ENCODE measurements around the gene CERT1. TPM values are rescaled to one million over a fixed set of nuclear protein-coding genes. Genes with fewer than 3 reads are reported as not detected.
A peak's percentile ranks its signal among the peaks of the same experiment; 100 is the strongest.

The CERT1 gene
- polyA plus RNA-seq, 2 of the 4 experiments (the other 2 are of a cell fraction) = 19.5 to 22.5 TPM

DNA sequence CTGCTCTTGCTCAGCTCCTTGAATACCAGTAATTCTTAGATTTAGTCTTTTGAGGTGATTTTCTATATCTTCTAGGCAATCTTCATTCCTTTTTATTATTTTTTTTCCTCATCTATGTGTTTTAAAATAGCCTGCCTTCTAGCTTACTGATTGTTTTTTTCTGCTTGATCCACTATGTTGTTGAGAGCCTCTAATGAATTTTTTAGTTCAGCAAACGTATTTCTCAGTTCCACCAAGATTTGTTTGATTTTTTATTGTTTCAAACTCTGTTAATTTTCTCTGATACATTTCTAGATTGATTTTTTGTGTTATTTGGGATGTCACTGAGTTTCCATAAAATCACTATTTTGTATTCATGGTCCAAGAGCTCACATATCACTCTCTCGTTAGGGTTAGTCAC lies 9.8 kb upstream of the CERT1 start:
- Histone ChIP-seq H3K4me1 (peaks cover 12% of the 10 kb centered on the region; the same call in 2 of the 3 replicates), H3K4me3 (no peak overlapping the region), H3K4me2 (no peak overlapping the region), H3K9me3 (peaks cover 12% of the 10 kb centered on the region), H3K27ac (no peak overlapping the region)
- TF ChIP-seq, protein P1, sequence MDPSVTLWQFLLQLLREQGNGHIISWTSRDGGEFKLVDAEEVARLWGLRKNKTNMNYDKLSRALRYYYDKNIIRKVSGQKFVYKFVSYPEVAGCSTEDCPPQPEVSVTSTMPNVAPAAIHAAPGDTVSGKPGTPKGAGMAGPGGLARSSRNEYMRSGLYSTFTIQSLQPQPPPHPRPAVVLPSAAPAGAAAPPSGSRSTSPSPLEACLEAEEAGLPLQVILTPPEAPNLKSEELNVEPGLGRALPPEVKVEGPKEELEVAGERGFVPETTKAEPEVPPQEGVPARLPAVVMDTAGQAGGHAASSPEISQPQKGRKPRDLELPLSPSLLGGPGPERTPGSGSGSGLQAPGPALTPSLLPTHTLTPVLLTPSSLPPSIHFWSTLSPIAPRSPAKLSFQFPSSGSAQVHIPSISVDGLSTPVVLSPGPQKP (IDR thresholded peaks at IDR 0.05; ENCODE audit: low read depth, low read length) = no peak
- TF ChIP-seq, protein P2, sequence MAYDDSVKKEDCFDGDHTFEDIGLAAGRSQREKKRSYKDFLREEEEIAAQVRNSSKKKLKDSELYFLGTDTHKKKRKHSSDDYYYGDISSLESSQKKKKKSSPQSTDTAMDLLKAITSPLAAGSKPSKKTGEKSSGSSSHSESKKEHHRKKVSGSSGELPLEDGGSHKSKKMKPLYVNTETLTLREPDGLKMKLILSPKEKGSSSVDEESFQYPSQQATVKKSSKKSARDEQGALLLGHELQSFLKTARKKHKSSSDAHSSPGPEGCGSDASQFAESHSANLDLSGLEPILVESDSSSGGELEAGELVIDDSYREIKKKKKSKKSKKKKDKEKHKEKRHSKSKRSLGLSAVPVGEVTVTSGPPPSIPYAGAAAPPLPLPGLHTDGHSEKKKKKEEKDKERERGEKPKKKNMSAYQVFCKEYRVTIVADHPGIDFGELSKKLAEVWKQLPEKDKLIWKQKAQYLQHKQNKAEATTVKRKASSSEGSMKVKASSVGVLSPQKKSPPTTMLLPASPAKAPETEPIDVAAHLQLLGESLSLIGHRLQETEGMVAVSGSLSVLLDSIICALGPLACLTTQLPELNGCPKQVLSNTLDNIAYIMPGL (CRISPR knock-in tag; IDR thresholded peaks at IDR 0.05; ENCODE audit: borderline replicate concordance) = no peak
- TF ChIP-seq POLR2AphosphoS2 (conservative IDR thresholded peaks at IDR 0.05; ENCODE audit: low read length) = no peak
- WGBS (ENCODE audit: missing lambda C conversion rate) = 95% methylated on average over 2 of the region's 2 CpGs
- FAIRE-seq (no peak), DNase-seq (ENCODE audit: low read depth in 1 of 2, low spot score in 1 of 2) (no peak), ATAC-seq (no peak)
- POLR2A ChIA-PET = interaction anchor here (1.3 kb wide), 1 partner anchor 9 kb away, joined by 4 read pairs; the partner anchor contains the start of genes CERT1 and POLK
- CTCF ChIA-PET = interaction anchor here (0.7 to 1.0 kb wide), 3 partner anchors 9 to 157 kb away, joined by 3 read pairs; partner anchors contain the start of gene POLK

DNA sequence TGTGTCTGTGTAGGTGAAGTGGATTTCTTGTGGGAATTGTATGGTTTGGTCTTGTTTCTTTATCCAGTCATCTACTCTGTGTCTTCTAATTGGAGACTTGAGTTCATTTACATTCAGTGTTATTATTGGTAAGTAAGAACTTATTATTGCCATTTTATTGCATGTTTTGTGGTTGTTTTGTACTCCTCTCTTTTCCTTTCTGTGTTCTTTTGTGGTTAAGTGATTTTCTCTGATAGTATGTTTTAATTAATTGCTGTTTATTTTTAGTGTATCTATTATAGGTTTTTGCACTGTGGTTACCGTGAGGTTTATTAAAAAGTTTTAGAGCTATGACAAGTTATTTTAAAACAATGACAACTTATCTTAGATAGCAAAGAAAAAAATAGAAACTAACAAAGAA lies 8.3 kb upstream of the CERT1 start:
- no peak overlapping the region for H3K4me2 ChIP-seq
- CTCF ChIA-PET = no interaction called here
- H3K9me3 ChIP-seq = peaks cover 12% of the 10 kb centered on the region
- 94% methylated on average over 1 of the region's 1 CpG for WGBS (ENCODE audit: missing lambda C conversion rate)
- no peak overlapping the region for H3K4me3 ChIP-seq
- peaks cover 12% of the 10 kb centered on the region; the same call in 2 of the 3 replicates for H3K4me1 ChIP-seq
- FAIRE-seq = no peak
- DNase-seq (ENCODE audit: low read depth in 1 of 2, low spot score in 1 of 2) = no peak
- TF ChIP-seq NR3C1 (IDR thresholded peaks at IDR 0.05) = no peak
- TF ChIP-seq, protein P3, sequence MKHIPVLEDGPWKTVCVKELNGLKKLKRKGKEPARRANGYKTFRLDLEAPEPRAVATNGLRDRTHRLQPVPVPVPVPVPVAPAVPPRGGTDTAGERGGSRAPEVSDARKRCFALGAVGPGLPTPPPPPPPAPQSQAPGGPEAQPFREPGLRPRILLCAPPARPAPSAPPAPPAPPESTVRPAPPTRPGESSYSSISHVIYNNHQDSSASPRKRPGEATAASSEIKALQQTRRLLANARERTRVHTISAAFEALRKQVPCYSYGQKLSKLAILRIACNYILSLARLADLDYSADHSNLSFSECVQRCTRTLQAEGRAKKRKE (CRISPR knock-in tag; IDR thresholded peaks at IDR 0.05; ENCODE audit: low read depth) = no peak
- no peak for TF ChIP-seq ZFP36 (IDR thresholded peaks at IDR 0.05; ENCODE audit: borderline replicate concordance, partially characterized antibody)
- no peak for TF ChIP-seq KDM1A (IDR thresholded peaks at IDR 0.05; ENCODE audit: low read depth)
- no peak for TF ChIP-seq GATA3 (IDR thresholded peaks at IDR 0.05; ENCODE audit: borderline replicate concordance)
- TF ChIP-seq TP53 (CRISPR knock-in tag; IDR thresholded peaks at IDR 0.05) = no peak
- TF ChIP-seq MAFK (IDR thresholded peaks at IDR 0.05; ENCODE audit: partially characterized antibody) = no peak
- TF ChIP-seq FOXS1 (CRISPR knock-in tag; IDR thresholded peaks at IDR 0.05) = no peak
- no peak for TF ChIP-seq CBX8 (IDR thresholded peaks at IDR 0.05)
- TF ChIP-seq, protein P4, sequence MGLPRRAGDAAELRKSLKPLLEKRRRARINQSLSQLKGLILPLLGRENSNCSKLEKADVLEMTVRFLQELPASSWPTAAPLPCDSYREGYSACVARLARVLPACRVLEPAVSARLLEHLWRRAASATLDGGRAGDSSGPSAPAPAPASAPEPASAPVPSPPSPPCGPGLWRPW (IDR thresholded peaks at IDR 0.05) = no peak
- no peak for TF ChIP-seq PHF8 (IDR thresholded peaks at IDR 0.05; ENCODE audit: borderline replicate concordance, low read depth)
- no peak for TF ChIP-seq ESRRA (IDR thresholded peaks at IDR 0.05; ENCODE audit: borderline replicate concordance, low read length)
- TF ChIP-seq HDAC2 (IDR thresholded peaks at IDR 0.05) = no peak
- TF ChIP-seq EHF (CRISPR knock-in tag; IDR thresholded peaks at IDR 0.05) = no peak
- TF ChIP-seq TFCP2L1 (CRISPR knock-in tag; IDR thresholded peaks at IDR 0.05) = no peak
- no peak for ATAC-seq
- no peak overlapping the region for H3K27ac ChIP-seq
- POLR2A ChIA-PET = interaction anchor here (1.3 kb wide), 1 partner anchor 8 kb away, joined by 4 read pairs; the partner anchor contains the start of genes CERT1 and POLK

DNA sequence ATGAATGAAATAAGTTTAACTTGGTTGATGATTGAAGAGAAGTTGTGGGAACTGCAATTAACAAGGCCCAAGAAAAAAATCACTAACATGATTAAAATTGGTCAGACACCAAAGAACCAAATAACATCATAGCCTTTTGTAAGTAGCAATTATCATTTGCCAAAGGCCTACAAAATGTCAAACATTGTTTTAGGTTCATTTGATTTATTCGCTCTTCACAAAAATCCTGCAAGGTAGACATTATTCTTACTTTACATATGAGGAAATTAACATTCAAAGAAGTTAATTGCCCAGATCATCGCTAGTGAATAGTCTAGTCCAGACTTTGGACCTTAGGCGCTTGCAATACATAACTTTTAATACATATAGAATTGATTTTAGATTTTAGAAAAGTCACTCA lies 2.9 kb upstream of the CERT1 start:
- Histone ChIP-seq H3K9me3 (no peaks in the 10 kb centered on the region), H3K4me1 (peaks cover 20% of the 10 kb centered on the region; the same call in 2 of the 3 replicates), H3K4me3 (no peak overlapping the region), H3K27ac (no peak overlapping the region), H3K4me2 (no peak overlapping the region; the same call in 2 of the 3 replicates)
- no peak for ATAC-seq
- 93% methylated on average over 3 of the region's 3 CpGs for WGBS (ENCODE audit: missing lambda C conversion rate)
- TF ChIP-seq MAFK (IDR thresholded peaks at IDR 0.05; ENCODE audit: partially characterized antibody) (peak; percentile 36), BHLHE40 (IDR thresholded peaks at IDR 0.05; ENCODE audit: low read depth, low read length) (no peak)
- DNase-seq (ENCODE audit: low read depth in 1 of 2, low spot score in 1 of 2) = no peak
- ChIA-PET POLR2A (no interaction called here), CTCF (no interaction called here)
- peak; percentile 28 for FAIRE-seq
